Measurements from ENCODE around the gene MGAT3. TPM values are rescaled to one million over a fixed set of nuclear protein-coding genes. Genes with fewer than 3 reads are reported as not detected.

The MGAT3 gene
- polyA plus RNA-seq, 12 donors = 2.3 to 12.6 (median 3.5) TPM; not detected in 1

DNA sequence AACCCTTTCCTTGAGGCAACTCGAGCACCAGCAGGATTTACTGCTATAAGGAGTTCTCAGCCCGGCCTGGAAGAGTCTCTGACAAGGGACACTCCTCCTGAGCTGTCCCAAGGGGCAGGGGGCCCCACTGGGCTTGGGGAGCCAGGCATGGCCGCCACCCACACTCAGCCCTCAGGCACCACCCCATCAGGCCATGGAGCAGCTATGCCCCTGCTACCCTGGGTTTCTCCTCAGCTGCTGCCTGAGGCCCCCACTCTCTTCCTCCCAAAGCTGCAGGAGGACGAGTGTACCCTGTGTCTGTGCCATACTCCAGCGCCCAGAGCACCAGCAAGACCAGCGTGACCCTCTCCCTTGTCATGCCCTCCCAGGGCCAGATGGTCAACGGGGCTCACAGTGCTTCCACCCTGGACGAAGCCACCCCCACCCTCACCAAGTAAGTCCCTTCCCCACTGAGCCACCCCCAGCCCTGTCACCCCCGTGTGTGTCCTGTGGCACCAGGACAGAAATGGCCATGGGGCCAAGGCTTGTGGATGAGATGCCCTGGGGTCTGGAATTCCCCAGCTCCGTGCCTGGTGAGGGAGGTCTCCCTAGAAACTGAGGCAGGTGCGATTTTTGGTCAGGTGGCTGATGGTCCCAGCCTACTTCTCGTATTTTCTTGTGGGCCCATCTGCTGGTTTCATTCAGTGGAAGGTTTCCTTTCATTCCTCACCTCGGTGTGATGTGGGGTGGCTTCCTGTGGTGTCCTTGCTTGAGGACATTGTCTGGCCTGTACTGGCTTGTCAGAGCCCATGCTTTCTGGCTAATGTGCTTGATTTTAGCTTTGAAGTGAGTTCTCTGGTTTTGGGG is 28.8 kb upstream of the MGAT3 start:
- DNase-seq = no peak

DNA sequence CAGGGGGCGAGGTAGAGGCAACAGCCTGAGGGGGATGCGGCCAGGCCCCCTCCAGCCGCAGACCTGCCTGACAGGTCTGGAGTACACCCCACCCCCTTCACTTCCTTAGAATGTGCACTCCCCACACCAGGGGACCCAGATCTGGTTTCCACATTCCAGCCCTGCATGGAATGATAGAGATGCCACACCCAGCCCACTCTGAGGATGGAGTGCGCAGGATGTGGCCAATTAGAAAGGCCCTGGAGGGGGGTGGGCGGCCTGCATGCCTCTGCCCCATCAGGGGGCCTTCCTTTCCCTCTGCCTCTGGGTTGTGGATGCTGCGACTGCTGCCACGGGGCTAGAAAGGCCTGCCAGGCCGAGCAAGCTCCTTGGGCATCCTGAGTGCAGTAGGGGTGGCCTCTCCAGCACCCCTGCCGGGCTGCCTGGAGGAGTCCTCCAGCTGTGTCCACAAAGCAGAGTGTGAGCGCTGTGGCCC is 28.2 kb upstream of the MGAT3 start:
- no peak for DNase-seq

DNA sequence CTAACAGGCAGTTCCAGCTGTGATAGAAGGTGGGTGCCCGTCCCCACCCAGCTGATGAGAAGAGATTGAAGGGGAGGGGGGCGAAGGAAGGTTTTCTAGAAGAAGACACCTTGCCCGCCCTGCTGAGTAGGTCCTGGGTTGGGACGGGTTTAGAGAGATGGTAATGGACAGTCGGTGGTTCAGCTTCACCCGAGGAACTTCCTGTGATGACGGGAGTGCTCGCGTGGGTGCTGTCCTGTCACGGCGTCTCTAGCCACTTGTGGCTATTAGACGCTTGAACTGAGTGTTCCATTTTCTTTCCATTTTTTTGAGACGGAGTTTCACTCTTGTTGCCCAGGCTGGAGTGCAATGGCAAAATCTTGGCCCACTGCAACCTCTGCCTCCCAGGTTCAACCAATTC is 27.6 kb upstream of the MGAT3 start:
- no peak for DNase-seq

DNA sequence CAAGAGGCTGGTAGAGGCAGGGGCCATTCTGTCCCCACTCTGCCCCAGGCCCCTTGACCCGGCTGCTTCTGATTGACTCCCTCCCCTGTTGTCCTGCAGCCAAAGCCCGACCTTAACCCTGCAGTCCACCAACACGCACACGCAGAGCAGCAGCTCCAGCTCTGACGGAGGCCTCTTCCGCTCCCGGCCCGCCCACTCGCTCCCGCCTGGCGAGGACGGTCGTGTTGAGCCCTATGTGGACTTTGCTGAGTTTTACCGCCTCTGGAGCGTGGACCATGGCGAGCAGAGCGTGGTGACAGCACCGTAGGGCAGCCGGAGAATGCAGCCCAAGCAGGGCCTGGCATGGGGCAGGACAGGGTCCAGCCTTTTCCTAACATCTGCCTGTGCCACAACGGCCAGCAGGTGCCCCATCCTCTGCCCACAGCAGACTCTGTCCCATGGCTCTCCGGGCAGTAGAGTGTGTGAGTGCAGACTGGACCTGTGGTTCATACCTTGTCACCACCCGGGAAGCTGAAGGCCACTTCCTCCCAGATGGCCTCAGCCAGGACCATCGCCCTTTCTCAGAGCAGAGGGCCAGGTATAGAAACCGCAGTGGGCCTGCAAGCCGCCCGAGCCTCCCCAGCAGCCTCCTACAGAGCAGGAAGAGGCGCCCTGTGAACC is 26.8 kb upstream of the MGAT3 start:
- no peak for DNase-seq

DNA sequence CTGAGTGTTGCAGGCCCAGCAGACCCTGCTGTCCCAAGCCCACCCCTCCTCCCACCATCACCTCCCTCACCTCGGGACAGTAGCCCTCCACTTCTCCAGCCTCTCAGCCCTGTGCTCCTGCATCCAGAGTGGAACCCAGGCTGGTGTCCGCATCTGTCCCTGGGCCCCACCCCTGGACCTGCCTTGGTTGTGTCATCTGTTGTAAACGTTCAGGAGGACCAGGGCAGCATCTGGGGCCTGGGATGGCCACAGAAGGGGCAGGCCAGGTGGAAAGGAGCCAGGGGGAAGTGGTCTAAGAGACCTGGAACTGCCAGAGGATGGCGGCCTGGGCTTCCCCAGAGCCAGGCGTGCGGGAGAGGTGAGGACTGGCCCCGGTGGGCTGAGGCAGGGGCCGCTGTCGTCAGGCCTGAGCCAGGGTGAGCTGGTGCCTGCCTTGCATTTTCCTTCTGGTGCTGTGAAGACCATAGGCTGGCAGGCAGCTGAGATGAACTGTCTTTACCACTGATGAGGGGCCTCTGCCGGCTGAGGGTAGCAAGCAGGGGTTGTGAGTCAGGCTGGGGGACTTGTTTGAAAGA is 26.1 kb upstream of the MGAT3 start:
- no peak for DNase-seq

DNA sequence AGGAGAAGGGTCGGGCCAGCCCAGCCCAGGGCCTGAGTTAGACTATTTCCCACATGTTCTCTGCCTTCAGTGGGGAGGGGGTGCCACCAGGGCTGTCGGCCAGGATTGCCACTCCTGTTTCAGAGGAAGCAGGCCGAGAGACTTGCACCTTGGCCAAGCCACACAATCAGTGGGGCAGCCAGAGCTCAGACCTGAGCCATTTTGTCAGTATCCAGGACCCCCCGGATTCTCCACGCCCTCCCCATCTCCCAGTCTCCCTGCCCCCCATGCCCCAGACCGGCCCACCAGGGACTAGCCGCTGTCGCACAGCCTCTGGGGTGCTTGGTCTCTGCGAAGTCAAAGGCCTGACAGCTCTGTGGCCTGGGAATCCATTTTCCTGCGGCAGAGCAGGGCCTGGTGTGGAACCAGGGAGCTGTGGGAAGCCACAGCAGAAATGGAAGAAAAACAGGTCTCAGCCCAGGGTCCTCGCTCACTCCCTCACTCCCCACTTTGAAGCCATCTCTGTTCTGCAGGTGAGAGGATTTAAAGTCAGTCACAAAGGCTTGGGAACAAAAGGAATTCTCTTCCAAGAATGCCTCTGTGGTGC is 25.5 kb upstream of the MGAT3 start:
- DNase-seq = no peak

DNA sequence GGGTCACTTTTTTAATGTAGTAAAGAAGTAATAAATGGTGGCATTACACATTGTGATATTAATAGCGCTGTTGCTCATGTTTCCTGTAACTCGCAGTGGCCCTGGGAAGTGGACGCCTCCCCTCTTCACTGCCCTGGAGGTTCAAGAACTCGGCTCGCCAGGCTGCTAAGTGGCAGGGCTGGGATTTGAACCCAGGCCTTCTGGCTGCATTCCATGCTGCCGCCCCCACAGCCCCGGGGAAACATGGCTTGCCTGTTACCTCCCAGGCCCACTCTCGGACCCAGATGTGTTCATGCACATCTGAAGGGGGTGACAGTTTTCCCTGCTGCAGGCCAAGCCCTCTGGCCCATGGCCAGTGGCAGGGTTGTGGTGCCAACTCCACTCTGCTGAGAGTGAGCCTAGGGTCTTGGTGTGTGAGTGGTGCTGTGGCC is 25.0 kb upstream of the MGAT3 start:
- no peak for DNase-seq

DNA sequence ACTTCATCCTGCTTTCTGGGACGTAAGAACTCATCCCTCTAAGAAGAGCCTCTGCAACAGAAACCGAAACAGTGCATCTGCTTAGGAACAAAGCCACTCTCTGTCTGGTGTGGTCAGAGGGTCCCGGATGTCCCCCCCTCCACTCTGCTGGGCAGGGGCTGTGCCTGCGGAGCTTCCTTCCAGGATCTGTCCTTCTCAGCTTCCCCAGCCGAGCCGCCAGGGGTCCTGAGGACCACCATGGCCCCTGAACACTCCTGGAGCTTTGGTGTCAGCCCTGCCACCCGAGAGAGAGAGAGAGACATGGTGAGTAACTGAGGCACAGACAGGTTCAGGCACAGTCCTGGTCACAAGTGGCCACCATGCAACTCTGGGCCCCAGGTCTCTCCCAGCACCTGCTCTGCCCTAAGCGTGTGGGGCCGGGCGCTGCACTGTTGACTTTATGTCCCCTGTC is 24.4 kb upstream of the MGAT3 start:
- no peak for DNase-seq

DNA sequence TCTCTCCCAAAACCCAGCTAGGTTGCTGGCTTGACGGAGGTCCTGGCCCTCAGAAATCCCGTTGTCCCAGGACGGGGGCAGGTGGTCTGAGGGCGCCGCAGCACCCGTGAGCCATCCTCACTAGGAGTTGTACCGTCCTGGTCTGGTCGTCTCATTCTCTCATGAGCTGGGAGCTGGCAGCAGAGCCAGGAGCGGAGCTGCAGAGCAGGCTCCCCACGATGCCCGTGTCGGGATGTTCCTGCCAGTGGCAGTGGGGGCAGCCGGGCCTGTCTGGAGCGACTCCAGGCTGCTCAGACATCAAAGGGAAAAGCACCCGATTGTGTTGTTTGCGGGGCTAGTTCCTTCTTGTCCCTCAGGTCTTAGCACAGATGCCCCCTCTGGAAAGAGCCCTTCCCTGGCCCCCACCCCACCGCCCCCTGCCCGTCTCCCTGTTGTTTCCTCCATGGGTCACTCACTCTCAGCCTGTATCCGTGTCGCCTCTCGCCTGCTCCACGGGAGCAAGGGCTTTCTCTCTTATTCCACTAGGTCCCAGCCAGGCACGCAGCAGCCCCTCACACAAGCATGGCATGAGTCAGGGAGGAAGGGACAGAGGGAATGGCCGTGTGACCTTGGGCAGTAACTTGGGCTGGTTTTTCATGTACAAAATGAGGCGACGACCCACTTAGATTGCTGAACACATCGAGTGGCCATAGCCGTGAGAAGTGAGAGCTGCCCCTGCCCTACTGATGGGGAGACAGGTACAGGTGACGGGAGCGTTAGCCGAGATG is 23.2 kb upstream of the MGAT3 start:
- no peak for DNase-seq

DNA sequence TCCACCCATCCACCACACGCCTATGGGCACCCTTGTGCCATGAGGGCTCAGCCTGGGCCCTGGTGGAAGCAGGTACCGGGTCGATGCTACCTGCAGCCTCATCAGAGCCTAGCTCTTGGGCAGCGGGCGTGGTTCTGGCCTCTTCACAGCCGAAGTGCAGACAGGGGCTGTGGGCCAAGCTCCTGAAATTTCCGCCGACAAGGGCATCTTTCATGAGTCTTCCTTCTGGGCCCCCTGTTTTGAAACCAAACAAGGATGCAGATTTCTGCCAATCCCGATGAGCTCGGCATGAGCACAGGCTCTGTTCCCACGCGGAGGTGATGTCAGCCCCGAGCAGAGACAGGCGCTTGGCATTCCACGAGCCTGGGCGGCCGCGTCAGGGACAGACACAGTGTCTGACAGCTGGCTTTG is 22.6 kb upstream of the MGAT3 start:
- no peak for DNase-seq

DNA sequence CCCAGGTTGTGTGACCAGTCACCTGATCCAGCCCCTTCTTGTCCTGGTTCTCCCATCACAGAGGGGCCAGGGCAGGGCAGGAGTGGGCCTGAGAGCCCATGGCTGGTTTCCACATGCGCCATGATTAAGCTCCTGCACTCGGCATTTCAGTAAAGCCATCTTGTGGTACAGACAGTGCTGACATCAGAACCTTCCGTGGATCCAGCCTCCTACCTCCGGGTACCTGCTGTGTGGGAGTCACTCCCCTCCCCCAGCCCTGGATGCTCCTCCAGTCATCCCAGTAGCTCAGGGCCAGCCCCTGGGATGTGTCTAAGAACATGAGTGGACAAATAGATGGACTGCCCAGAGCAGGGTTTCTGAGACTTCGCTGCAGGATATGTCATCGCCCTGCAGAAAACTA is 22.1 kb upstream of the MGAT3 start:
- no peak for DNase-seq

DNA sequence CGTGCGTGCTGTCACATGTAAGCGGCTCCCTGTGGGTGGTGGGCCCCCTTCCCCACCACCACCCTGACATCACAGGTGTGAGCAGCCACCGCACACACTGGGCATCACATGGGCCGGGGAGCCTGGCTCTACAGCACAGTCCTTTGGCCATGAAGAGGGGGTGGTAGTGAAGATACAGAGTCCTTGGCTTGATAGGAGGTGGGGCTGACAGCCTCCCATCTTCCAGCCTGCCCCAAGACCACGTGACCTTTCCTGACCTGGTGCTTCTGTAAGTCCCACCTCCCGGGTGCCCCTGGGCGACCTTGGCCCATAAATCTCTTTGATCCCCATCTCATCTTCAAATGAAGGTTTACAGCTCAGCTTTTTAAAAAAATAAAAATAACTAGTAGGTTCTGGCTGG is 21.2 kb upstream of the MGAT3 start:
- no peak for DNase-seq

DNA sequence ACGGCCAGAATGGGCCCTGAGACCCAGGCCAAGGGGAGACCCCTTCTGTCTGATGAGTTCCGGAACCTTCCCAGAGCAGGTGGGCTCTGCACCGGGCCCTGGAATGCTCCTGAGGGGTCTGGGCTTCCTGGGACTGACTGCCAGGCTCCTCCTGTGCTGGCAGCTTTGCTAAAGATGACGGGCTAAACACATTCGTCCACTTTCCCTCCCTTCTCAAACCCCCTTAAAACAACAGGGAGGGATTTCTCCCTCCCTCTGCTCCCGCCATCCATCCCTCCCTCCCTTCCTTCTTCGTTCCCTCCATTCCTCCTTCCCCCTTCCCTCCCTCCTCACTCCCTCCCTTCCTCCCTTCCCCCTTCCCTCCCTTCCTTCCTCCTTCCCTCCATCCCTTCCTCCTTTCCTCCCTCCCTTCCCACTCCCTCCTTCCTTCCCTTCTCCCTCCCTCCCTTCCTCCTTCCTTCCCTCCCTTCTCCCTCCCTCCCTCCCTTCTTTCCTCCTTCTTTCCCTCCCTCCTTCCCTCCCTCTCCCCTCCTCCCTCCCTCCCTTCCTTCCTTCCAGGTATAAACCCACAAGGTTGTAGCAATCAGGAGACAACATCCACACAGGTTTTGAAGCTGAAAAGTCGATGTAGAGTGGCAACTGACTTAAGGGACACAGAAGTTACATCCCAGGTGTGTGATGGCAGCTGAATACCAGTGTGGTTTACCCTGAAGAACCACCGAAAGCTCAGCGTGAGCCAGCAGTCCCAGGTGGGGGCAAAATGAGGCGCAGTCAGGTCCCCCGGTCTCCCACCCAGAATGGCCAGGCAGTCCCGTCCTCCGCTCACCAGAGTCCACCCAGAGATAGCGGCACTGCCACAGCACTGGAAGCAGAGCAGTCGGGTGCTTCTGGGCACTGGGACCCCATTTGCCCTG is 18.8 kb upstream of the MGAT3 start:
- no peak for DNase-seq

DNA sequence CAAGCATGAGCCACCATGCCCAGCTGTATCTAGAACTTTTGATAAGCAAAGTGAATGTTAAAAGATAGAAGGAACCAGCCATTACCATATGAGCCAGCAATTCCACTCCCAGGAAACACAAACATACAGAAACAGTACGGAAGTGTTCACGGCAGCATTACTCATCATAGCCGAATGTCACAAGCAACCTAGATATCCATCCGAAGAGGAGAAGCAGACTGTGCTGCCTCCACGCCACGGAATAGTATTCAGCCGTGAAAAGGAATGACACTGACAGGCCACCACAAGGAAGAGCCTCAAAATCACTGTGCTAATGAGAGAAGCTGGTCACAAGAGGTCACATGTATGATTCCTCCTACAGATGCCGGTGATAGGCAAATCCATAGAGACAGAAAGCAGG is 17.6 kb upstream of the MGAT3 start:
- no peak for DNase-seq

DNA sequence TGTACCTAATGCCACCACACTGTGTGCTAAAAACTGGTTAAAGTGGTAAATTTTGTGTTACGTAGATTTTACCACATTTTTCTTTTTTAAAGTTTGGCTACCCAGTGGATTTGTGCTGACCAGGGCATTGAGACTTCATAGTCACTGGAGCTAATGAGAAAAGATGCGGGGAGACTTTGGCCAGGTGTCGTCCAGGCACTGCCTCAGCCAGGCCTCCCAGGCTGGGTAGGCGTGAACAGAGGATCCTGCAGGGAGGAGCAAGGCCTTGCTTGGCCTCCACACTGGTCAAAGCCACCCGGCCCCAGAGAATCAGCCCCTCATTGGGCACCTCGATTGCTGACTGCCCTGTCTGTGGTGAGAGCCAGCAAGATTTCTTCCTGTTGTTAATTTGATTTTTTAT is 13.4 kb upstream of the MGAT3 start:
- no peak for DNase-seq

DNA sequence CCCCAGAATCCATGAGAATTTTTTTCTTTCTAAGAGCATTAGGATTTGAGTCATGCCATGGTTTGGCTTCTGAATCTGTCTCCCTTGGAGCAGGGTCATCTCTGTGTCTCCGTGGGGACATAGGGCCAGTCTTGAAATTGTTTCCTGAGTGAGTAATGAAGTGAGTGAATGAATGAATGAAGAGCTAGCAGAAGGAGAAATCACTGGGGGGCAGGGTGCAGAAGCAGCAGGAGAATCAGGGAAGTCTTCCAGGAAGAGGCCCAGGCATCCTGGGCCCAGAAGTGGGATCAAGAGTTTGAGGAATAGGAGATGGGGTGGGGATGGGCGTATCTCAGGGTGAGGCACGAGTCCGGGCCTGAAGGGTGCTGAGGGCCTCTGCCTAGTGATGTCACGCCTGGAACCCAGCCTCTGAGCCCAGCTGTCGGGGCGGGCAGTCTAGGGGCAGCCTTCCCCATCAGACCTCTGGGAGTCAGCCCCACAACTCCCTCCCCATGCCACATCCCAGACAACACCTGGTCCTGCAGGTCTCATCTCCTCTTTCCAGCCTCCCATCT is 12.5 kb upstream of the MGAT3 start:
- DNase-seq = no peak

DNA sequence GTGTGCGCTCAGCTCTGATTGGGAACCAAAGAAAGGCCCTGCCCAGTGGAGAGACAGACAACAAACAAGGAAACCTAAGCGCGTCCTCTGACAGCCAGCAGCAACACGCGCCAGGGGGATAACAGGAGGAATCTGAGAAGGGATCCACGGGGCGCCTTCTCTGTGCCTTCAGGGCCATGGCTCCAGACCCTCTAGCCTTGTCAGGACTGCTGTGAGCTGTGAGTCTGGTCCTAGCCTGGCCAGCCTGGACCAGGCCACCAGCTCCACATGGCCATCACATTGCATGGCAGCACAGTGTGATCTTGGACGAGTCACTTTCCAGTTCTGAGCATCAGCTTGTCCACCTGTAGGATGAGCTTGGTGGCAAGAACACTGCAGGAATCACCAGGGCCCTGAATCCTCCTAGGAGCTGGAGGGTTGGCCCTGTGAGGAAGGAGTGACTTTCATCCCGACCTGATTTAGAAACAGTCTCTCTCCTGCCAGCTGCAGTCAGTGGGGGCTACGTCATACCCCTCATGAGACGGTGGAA is 11.8 kb upstream of the MGAT3 start:
- DNase-seq = no peak

DNA sequence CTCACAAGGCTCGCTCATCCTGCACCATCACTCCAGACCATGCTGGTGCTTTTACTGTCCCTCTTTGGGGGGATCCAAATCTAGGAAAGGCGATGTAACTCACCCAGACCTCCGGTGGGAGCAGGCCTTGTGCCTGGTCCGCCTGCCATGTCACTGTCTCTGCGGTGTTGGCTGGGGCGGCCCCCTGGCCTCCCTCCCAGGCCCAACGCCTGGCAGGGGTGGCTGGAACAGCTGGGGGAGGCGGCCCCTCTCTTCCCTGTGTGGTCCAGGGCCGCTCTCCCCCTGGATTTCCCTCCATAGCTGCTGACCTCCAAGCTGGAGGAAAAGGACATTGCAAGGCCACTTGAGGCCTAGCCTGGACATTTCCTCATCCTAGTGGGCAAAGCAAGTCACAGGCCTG is 11.1 kb upstream of the MGAT3 start:
- DNase-seq = no peak

DNA sequence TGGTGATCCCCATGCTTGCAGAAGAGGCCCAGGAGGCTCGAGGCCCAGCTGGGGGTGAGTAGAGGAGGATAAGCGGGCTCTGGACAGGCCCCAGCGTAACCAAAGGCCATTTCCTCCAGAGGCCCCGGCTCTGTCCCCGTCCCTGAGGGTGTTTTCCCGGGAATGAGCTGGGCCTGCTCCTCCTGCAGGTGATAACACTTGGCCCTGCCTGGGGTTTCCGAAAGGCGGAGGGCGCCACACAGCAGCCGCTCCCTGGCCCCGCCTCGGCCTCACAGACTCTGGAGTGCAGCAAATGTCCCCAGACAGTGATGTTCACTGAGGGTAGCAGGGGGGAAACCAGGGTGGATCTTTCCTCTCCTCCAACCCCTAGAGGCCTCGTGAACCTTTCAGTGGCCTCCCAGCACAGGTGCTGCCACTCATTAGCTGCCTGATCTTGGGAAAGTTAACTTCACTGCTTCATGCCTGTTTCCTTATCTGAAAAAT is 10.5 kb upstream of the MGAT3 start:
- no peak for DNase-seq
